Measurements from ENCODE around the gene RFWD3. TPM values are rescaled to one million over a fixed set of nuclear protein-coding genes. Genes with fewer than 3 reads are reported as not detected.

The RFWD3 gene
- total and polyA plus RNA-seq, 8 donors, result 4.1 to 65.6 (median 12.5) TPM

- Histone ChIP-seq H3K27me3 (no peaks in the 10 kb centered on the region), H3K4me1 (no peaks in the 10 kb centered on the region), H3K9me3 (no peaks in the 10 kb centered on the region), H3K4me3 (no peak overlapping the region), H3K27ac (no peak overlapping the region), H3K36me3 (peaks cover 21 to 100% (median 92%) of the 10 kb centered on the region in 4 donors)
- intact Hi-C loops (cut with DNase I; ENCODE audit: low total_unique reads), result no loop called here
- no peak for DNase-seq
- no peak for TF ChIP-seq POLR2A (IDR thresholded peaks at IDR 0.05)
- WGBS, 5 donors, result 38 to 62% (median 53%) methylated on average over 7 of the region's 7 CpGs
These were observed 28.8 kb downstream of the RFWD3 start for GRCh38 chr16:74637742-74638453.

DNA sequence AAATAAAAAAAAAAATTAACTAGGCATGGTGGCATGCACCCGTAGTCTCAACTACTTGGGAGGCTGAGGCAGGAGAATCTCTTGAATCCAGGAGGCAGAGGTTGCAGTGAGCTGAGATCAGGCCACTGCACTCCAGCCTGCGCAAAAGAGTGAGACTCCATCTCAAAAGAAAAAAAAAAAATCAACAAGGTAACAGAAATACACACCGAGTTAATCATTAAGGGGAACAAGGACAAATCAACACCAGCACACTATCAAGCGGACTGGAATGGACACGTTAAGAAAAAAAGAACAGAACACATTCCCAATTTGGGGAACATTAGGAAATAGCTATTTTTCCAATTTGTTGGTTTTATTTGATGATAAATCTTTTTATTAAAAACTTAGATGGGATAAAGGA is 31.4 kb downstream of the RFWD3 start:
- TF ChIP-seq POLR2A (IDR thresholded peaks at IDR 0.05) (no peak), POLR2AphosphoS5 (IDR thresholded peaks at IDR 0.05) (no peak), CTCF (IDR thresholded peaks at IDR 0.05) (no peak), EP300 (IDR thresholded peaks at IDR 0.05) (no peak)
- H3K4me3 ChIP-seq, result no peak overlapping the region
- WGBS, 5 donors, result 24 to 46% (median 41%) methylated on average over 5 of the region's 5 CpGs
- no peaks in the 10 kb centered on the region for H3K9me3 ChIP-seq
- intact Hi-C loops (cut with DNase I; ENCODE audit: low total_unique reads), result no loop called here
- no peaks in the 10 kb centered on the region for H3K4me1 ChIP-seq
- peaks cover 33 to 100% (median 95%) of the 10 kb centered on the region in 4 donors for H3K36me3 ChIP-seq
- peak; percentile 8 to 45 for DNase-seq
- no peak overlapping the region for H3K27ac ChIP-seq
- H3K27me3 ChIP-seq, result no peaks in the 10 kb centered on the region

GRCh38 chr16:74633686-74634085 is 33.0 kb downstream of the RFWD3 start:
- 76 to 93% (median 88%) methylated on average over 7 of the region's 7 CpGs for WGBS, 5 donors
- H3K36me3 ChIP-seq, result peaks cover 33 to 100% (median 95%) of the 10 kb centered on the region in 4 donors
- no peaks in the 10 kb centered on the region for H3K4me1 ChIP-seq
- intact Hi-C loops (cut with DNase I; ENCODE audit: low total_unique reads), result no loop called here
- no peak overlapping the region for H3K4me3 ChIP-seq
- TF ChIP-seq POLR2AphosphoS5 (IDR thresholded peaks at IDR 0.05) (no peak), EP300 (IDR thresholded peaks at IDR 0.05) (no peak), POLR2A (IDR thresholded peaks at IDR 0.05) (no peak), CTCF (IDR thresholded peaks at IDR 0.05) (no peak)
- no peaks in the 10 kb centered on the region for H3K27me3 ChIP-seq
- no peak overlapping the region for H3K27ac ChIP-seq
- no peaks in the 10 kb centered on the region for H3K9me3 ChIP-seq
- DNase-seq, result peak in 1 of 2 donors; percentile 7

GRCh38 chr16:74627506-74628220 is 39.0 kb downstream of the RFWD3 start:
- H3K27me3 ChIP-seq, result no peaks in the 10 kb centered on the region
- H3K4me3 ChIP-seq, result no peak overlapping the region
- peak overlapping the region in 2 of 5 donors; percentile 15 to 32 for H3K27ac ChIP-seq
- TF ChIP-seq CTCF (IDR thresholded peaks at IDR 0.05), result no peak
- no peak for TF ChIP-seq POLR2A (IDR thresholded peaks at IDR 0.05)
- peaks cover 67 to 100% (median 100%) of the 10 kb centered on the region in 4 donors for H3K36me3 ChIP-seq
- DNase-seq, result peak in 1 of 2 donors; percentile 23
- intact Hi-C loops (cut with DNase I; ENCODE audit: low total_unique reads), result no loop called here
- H3K4me1 ChIP-seq, result peaks cover 0 to 7% (median 0%) of the 10 kb centered on the region in 4 donors
- H3K9me3 ChIP-seq, result no peaks in the 10 kb centered on the region
- WGBS, 5 donors, result 66 to 81% (median 75%) methylated on average over 4 to 6 of the region's 6 CpGs

Data from stomach (tissue), 9 donors.